Endodermal cell (in vitro differentiated cells): ENCODE measurements around the gene CD200R1. TPM values are rescaled to one million over a fixed set of nuclear protein-coding genes. Genes with fewer than 3 reads are reported as not detected.

Experiments used
- DNase-seq: peaks from one replicate; pipeline ENCODE4 v3.0.0-alpha.2; 2017
- H3K27ac ChIP-seq: 2 replicates; pipeline ENCODE4 v1.5.1; 2013; ENCODE audit warnings: mild to moderate bottlenecking, low read depth, low read length, moderate library complexity
- H3K27me3 ChIP-seq: 2 replicates; pipeline ENCODE4 v1.6.1; 2013; ENCODE audit warnings: mild to moderate bottlenecking, low read length, moderate library complexity; ENCODE audit not compliant: insufficient read depth, control insufficient read depth, poor library complexity, severe bottlenecking
- H3K36me3 ChIP-seq: 2 replicates; pipeline ENCODE4 v1.7.0; 2013; ENCODE audit warnings: mild to moderate bottlenecking, low read length, moderate library complexity; ENCODE audit not compliant: control insufficient read depth, insufficient read depth
- H3K4me1 ChIP-seq: one replicate; pipeline ENCODE4 v1.7.0; 2013; ENCODE audit warnings: low read length; ENCODE audit not compliant: control insufficient read depth, insufficient read depth
- H3K4me3 ChIP-seq: 2 replicates; pipeline ENCODE4 v1.5.1; 2013; ENCODE audit warnings: mild to moderate bottlenecking, low read length, moderate library complexity
- H3K9ac ChIP-seq: 2 replicates; pipeline ENCODE4 v1.6.1; 2013; ENCODE audit warnings: mild to moderate bottlenecking, low read length, moderate library complexity; ENCODE audit not compliant: poor library complexity, severe bottlenecking; ENCODE audit errors: extremely low read depth
- H3K9me3 ChIP-seq: 2 replicates; pipeline ENCODE4 v1.6.1; 2013; ENCODE audit warnings: mild to moderate bottlenecking, low read length, moderate library complexity; ENCODE audit not compliant: control insufficient read depth
- H3K27ac Mint-ChIP-seq: 2 replicates; pipeline ENCODE4 v1.8.0; 2020; ENCODE audit warnings: mixed read lengths
- H3K27me3 Mint-ChIP-seq: 2 replicates; pipeline ENCODE4 v1.8.0; 2021; ENCODE audit warnings: mild to moderate bottlenecking, mixed read lengths; ENCODE audit not compliant: insufficient read depth
- H3K36me3 Mint-ChIP-seq: 2 replicates; pipeline ENCODE4 v1.8.0; 2020; ENCODE audit warnings: low read depth, mixed read lengths
- H3K4me1 Mint-ChIP-seq: 2 replicates; pipeline ENCODE4 v1.8.0; 2020; ENCODE audit warnings: mixed read lengths
- H3K4me3 Mint-ChIP-seq: 2 replicates; pipeline ENCODE4 v1.8.0; 2020; ENCODE audit warnings: mild to moderate bottlenecking, moderate library complexity, mixed read lengths
- H3K9me3 Mint-ChIP-seq: 2 replicates; pipeline ENCODE4 v1.8.0; 2020; ENCODE audit warnings: mild to moderate bottlenecking, mixed read lengths
- WGBS, 2 experiments: methylation state at CpG; one replicate each; pipeline versions ENCODE4 v1.1.5 to v1.1.7; 2013; ENCODE audit warnings: missing lambda C conversion rate in 2 of 2, mixed read lengths in 1 of 2; ENCODE audit not compliant: insufficient coverage in 1 of 2, insufficient read length in 1 of 2; 5-methylcytosine and 5-hydroxymethylcytosine counted together
- total RNA-seq, 2 donors: library from RNA; stranded (reverse); fragmentation: NEBNext Ultra II Directional in 1 of 2; extraction: Animal tissue kit (Norgen Biotek cat#: 25700) in 1 of 2; gene quantifications; 2 replicates in 1 of 2; 3 replicates in 1 of 2; pipeline ENCODE4 v1.2.1, GENCODE V29; 2021
- TF ChIP-seq, protein P1 (sequence below): fragments of 200-600 bp; sonication (generic); conservative IDR thresholded peaks from 2 replicates; pipeline ENCODE4 v1.5.0; 2021; ENCODE audit warnings: antibody characterized with exemption, mild to moderate bottlenecking

Gene CD200R1
- total RNA-seq, 2 donors from 2014 or later: 1.1 TPM; not detected in 1

DNA sequence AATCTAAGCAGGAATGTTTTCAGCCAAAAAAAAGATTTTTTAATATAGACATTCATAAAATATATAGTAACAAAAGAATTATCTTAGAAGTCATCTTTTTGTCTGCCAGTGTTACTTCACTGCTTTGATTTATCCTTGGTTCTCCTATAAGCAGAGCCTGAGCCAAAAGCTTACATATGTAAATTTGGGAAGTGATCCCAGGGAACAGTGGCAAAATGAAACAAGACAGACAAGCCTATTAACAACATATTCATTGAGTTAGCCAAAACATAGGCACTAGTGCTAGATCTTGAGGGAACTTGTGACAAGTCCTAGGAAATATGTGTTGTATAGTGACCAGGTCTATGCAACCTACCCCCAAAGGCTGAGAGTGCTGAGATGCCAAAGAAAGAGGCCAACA lies 27.1 kb upstream of the CD200R1 start:
- TF ChIP-seq, protein P1, sequence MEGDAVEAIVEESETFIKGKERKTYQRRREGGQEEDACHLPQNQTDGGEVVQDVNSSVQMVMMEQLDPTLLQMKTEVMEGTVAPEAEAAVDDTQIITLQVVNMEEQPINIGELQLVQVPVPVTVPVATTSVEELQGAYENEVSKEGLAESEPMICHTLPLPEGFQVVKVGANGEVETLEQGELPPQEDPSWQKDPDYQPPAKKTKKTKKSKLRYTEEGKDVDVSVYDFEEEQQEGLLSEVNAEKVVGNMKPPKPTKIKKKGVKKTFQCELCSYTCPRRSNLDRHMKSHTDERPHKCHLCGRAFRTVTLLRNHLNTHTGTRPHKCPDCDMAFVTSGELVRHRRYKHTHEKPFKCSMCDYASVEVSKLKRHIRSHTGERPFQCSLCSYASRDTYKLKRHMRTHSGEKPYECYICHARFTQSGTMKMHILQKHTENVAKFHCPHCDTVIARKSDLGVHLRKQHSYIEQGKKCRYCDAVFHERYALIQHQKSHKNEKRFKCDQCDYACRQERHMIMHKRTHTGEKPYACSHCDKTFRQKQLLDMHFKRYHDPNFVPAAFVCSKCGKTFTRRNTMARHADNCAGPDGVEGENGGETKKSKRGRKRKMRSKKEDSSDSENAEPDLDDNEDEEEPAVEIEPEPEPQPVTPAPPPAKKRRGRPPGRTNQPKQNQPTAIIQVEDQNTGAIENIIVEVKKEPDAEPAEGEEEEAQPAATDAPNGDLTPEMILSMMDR: no peak
- H3K4me3 Mint-ChIP-seq: no peak overlapping the region
- Histone ChIP-seq H3K9me3 (no peaks in the 10 kb centered on the region), H3K4me3 (no peak overlapping the region), H3K36me3 (peaks cover 68% of the 10 kb centered on the region), H3K9ac (no peak overlapping the region), H3K4me1 (peaks cover 5% of the 10 kb centered on the region), H3K27me3 (no peaks in the 10 kb centered on the region), H3K27ac (no peak overlapping the region)
- peaks cover 54% of the 10 kb centered on the region for H3K36me3 Mint-ChIP-seq
- H3K27ac Mint-ChIP-seq: peak overlapping the region; percentile 85
- H3K4me1 Mint-ChIP-seq: peaks cover 11% of the 10 kb centered on the region
- DNase-seq: no peak
- no peaks in the 10 kb centered on the region for H3K27me3 Mint-ChIP-seq
- H3K9me3 Mint-ChIP-seq: no peaks in the 10 kb centered on the region

DNA sequence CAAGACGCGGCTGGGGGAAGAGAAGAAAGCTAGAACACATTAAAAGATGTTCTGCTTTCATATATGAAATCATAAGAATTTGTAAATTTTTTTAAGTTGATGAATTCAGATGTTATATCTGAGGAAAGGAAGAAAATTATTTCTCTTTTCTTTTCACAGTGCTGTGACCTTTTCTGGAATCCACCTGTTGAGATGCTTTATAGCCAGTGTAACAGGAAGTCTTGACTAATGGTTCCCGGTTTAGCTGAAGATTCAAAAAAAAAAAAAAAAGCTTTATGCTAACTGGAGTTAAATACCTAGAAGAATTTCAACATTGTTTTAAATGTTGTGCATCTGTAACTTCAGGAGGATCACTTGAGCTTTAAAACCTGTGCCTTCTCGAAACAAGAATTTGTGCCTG lies 25.8 kb upstream of the CD200R1 start:
- peaks cover 62% of the 10 kb centered on the region for H3K36me3 ChIP-seq
- H3K27me3 ChIP-seq: no peaks in the 10 kb centered on the region
- H3K4me3 ChIP-seq: no peak overlapping the region
- 83 to 98% methylated on average over 1 to 4 of the region's 4 CpGs for WGBS, 2 experiments
- Mint-ChIP-seq H3K27ac (no peak overlapping the region), H3K4me1 (peaks cover 11% of the 10 kb centered on the region), H3K4me3 (no peak overlapping the region), H3K9me3 (no peaks in the 10 kb centered on the region), H3K36me3 (peaks cover 46% of the 10 kb centered on the region), H3K27me3 (no peaks in the 10 kb centered on the region)
- no peak overlapping the region for H3K27ac ChIP-seq
- no peak for DNase-seq
- no peak overlapping the region for H3K9ac ChIP-seq
- peaks cover 5% of the 10 kb centered on the region for H3K4me1 ChIP-seq
- TF ChIP-seq, protein P1: no peak
- H3K9me3 ChIP-seq: no peaks in the 10 kb centered on the region

DNA sequence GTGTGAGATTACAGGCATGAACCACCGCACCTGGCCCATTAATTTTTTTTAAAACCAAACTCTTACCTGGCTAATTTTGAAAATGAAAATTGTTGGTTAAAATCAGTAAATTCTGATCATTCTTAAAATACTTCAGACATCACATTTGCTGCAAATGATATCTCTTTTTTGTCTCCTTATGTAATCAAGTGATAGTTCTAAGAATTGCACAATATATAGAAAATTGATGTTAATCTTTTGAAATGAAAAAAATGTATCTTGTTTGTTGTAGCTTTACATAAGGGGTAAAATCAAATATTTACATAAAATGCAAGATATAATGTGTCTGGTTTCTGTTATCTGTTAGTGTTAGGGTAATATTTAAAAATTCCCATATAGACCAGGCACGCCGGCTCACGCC lies 20.9 kb upstream of the CD200R1 start:
- Histone ChIP-seq H3K27me3 (no peaks in the 10 kb centered on the region), H3K9ac (no peak overlapping the region), H3K27ac (no peak overlapping the region), H3K4me3 (no peak overlapping the region), H3K4me1 (no peaks in the 10 kb centered on the region), H3K9me3 (no peaks in the 10 kb centered on the region), H3K36me3 (peaks cover 37% of the 10 kb centered on the region)
- H3K9me3 Mint-ChIP-seq: no peaks in the 10 kb centered on the region
- H3K27ac Mint-ChIP-seq: no peak overlapping the region
- TF ChIP-seq, protein P1: no peak
- WGBS, 2 experiments: 90 to 96% methylated on average over 4 of the region's 4 CpGs
- DNase-seq: no peak
- H3K36me3 Mint-ChIP-seq: peaks cover 26% of the 10 kb centered on the region
- H3K4me1 Mint-ChIP-seq: peaks cover 12% of the 10 kb centered on the region
- no peaks in the 10 kb centered on the region for H3K27me3 Mint-ChIP-seq
- no peak overlapping the region for H3K4me3 Mint-ChIP-seq
